ENCODE data around the gene RBFOX2. TPM values are rescaled to one million over a fixed set of nuclear protein-coding genes. Genes with fewer than 3 reads are reported as not detected.

The RBFOX2 gene
- total RNA-seq, 1 donor from 2014 or later = 74.4 TPM

- ATAC-seq (ENCODE audit: poor library complexity) (no peak), DNase-seq (no peak)
- intact Hi-C loops (cut with DNase I) = no loop called here
Observed at GRCh38 chr22:35959121-35959800, 69.4 kb downstream of the RBFOX2 start.

GRCh38 chr22:35958334-35958733 is 70.3 kb downstream of the RBFOX2 start:
- no peak for DNase-seq
- no peak for ATAC-seq (ENCODE audit: poor library complexity)
- intact Hi-C loops (cut with DNase I) = no loop called here

GRCh38 chr22:35957589-35957988 is 71.0 kb downstream of the RBFOX2 start:
- DNase-seq (no peak), ATAC-seq (ENCODE audit: poor library complexity) (no peak)
- intact Hi-C loops (cut with DNase I) = no loop called here

GRCh38 chr22:35956850-35957249 is 71.8 kb downstream of the RBFOX2 start:
- intact Hi-C loops (cut with DNase I) = no loop called here
- no peak for ATAC-seq (ENCODE audit: poor library complexity)

GRCh38 chr22:35955546-35955945 is 73.1 kb downstream of the RBFOX2 start:
- no peak for DNase-seq
- intact Hi-C loops (cut with DNase I) = no loop called here
- no peak for ATAC-seq (ENCODE audit: poor library complexity)

More at GRCh38 chr22:35956850-35957249, 71.8 kb downstream of the RBFOX2 start:
- no peak for DNase-seq

- intact Hi-C loops (cut with DNase I) = no loop called here
- ATAC-seq (ENCODE audit: poor library complexity) (no peak), DNase-seq (no peak)
Observed at GRCh38 chr22:35952576-35952975, 76.0 kb downstream of the RBFOX2 start.

- ATAC-seq (ENCODE audit: poor library complexity) (no peak), DNase-seq (no peak)
- intact Hi-C loops (cut with DNase I) = no loop called here
Observed at GRCh38 chr22:35950262-35950661, 78.4 kb downstream of the RBFOX2 start.

GRCh38 chr22:35949243-35949642 is 79.4 kb downstream of the RBFOX2 start:
- DNase-seq (no peak), ATAC-seq (ENCODE audit: poor library complexity) (no peak)
- intact Hi-C loops (cut with DNase I) = no loop called here

GRCh38 chr22:35947794-35948425 is 80.7 kb downstream of the RBFOX2 start:
- no peak for DNase-seq
- no peak for ATAC-seq (ENCODE audit: poor library complexity)
- intact Hi-C loops (cut with DNase I) = no loop called here

- no peak for DNase-seq
- peak; percentile 27 for ATAC-seq (ENCODE audit: poor library complexity)
- intact Hi-C loops (cut with DNase I) = no loop called here
Observed at GRCh38 chr22:35944458-35944857, 84.2 kb downstream of the RBFOX2 start.

- no peak for ATAC-seq (ENCODE audit: poor library complexity)
- intact Hi-C loops (cut with DNase I) = no loop called here
- DNase-seq = no peak
Observed at GRCh38 chr22:35940166-35940565, 88.5 kb downstream of the RBFOX2 start.

- intact Hi-C loops (cut with DNase I) = loop anchor here (10.0 kb wide), 1 partner anchor 97 kb away; no protein-coding TSS in a partner anchor
- DNase-seq (no peak), ATAC-seq (ENCODE audit: poor library complexity) (no peak)
Observed at GRCh38 chr22:35938226-35938625, 90.4 kb downstream of the RBFOX2 start.

GRCh38 chr22:35930933-35931332 is 97.7 kb downstream of the RBFOX2 start:
- peak; percentile 95 for ATAC-seq (ENCODE audit: poor library complexity)
- DNase-seq = no peak
- intact Hi-C loops (cut with DNase I) = loop anchor here (5.0 to 10.0 kb wide), 3 partner anchors 104 to 191 kb away; no protein-coding TSS in a partner anchor

GRCh38 chr22:35928285-35928798 is 100.3 kb downstream of the RBFOX2 start:
- no peak for ATAC-seq (ENCODE audit: poor library complexity)
- intact Hi-C loops (cut with DNase I) = no loop called here
- DNase-seq = no peak

- intact Hi-C loops (cut with DNase I) = loop anchor here (5.0 kb wide), 2 partner anchors 296 to 491 kb away; no protein-coding TSS in a partner anchor
- DNase-seq = no peak
- no peak for ATAC-seq (ENCODE audit: poor library complexity)
Observed at GRCh38 chr22:35923026-35923425, 105.6 kb downstream of the RBFOX2 start.

- no peak for DNase-seq
- intact Hi-C loops (cut with DNase I) = loop anchor here (5.0 kb wide), 2 partner anchors 294 to 489 kb away; no protein-coding TSS in a partner anchor
Observed at GRCh38 chr22:35921777-35922176, 106.8 kb downstream of the RBFOX2 start.

GRCh38 chr22:35921044-35921443 is 107.6 kb downstream of the RBFOX2 start:
- intact Hi-C loops (cut with DNase I) = loop anchor here (5.0 kb wide), 2 partner anchors 294 to 489 kb away; no protein-coding TSS in a partner anchor
- DNase-seq = no peak
- peak; percentile 41 for ATAC-seq (ENCODE audit: poor library complexity)

More at GRCh38 chr22:35921777-35922176, 106.8 kb downstream of the RBFOX2 start:
- peak; percentile 88 for ATAC-seq (ENCODE audit: poor library complexity)

GRCh38 chr22:35919002-35919542 is 109.6 kb downstream of the RBFOX2 start:
- intact Hi-C loops (cut with DNase I) = loop anchor here (5.0 kb wide), 1 partner anchor 162 kb away; no protein-coding TSS in a partner anchor
- ATAC-seq (ENCODE audit: poor library complexity) (no peak), DNase-seq (no peak)

GRCh38 chr22:35918456-35918855 is 110.2 kb downstream of the RBFOX2 start:
- DNase-seq (no peak), ATAC-seq (ENCODE audit: poor library complexity) (no peak)
- intact Hi-C loops (cut with DNase I) = loop anchor here (5.0 kb wide), 1 partner anchor 161 kb away; no protein-coding TSS in a partner anchor
